CD4-positive, alpha-beta T cell (primary cell): ENCODE data around the gene CFAP161. TPM values are rescaled to one million over a fixed set of nuclear protein-coding genes. Genes with fewer than 3 reads are reported as not detected.
"Not testable (repeated sequence)": the region's sequence is repeated elsewhere in the genome, so short reads cannot be mapped to it uniquely, and the experiment has no call there.

Source experiments
- ATAC-seq: fragments of 200-7000 bp; cut with Tn5 transposase; one replicate; pipeline ENCODE4 v1.10.0; 2022; ENCODE audit warnings: mild to moderate bottlenecking; ENCODE audit not compliant: poor library complexity
- CTCF ChIA-PET: fragments of 350-600 bp; sonication (Branson Sonifier 250); formaldehyde crosslinking; loops from one replicate; lab custom pipeline; 2021; ENCODE audit warnings: antibody characterized with exemption, inconsistent platforms; lab: Charles Lee
- POLR2A ChIA-PET: fragments of 350-600 bp; sonication (Branson Sonifier 250); formaldehyde crosslinking; loops from one replicate; lab custom pipeline; 2021; ENCODE audit warnings: antibody characterized with exemption, inconsistent platforms; lab: Charles Lee
- DNase-seq, 14 experiments: peaks; one replicate each; pipeline ENCODE4 v3.0.0-alpha.2; 2013 to 2020; ENCODE audit warnings: mixed read lengths in 2 of 14
- H3K27ac ChIP-seq, 2 donors: one replicate each; pipeline versions ENCODE4 v1.5.1 to v1.7.0; 2013; ENCODE audit warnings: low read length in 2 of 2, low read depth in 1 of 2, mild to moderate bottlenecking in 1 of 2
- H3K27me3 ChIP-seq, 2 experiments: 1 replicate in 1 of 2; 2 replicates in 1 of 2; pipeline versions ENCODE4 v1.6.1 to v1.7.0; 2013; ENCODE audit warnings: low read length in 2 of 2, control low read depth in 1 of 2, mild to moderate bottlenecking in 1 of 2, moderate library complexity in 1 of 2; ENCODE audit not compliant: insufficient read depth in 2 of 2, control insufficient read depth in 1 of 2
- H3K36me3 ChIP-seq: one replicate; pipeline ENCODE4 v1.6.1; 2013; ENCODE audit warnings: low read length, control low read depth; ENCODE audit not compliant: insufficient read depth
- H3K4me1 ChIP-seq: one replicate; pipeline ENCODE4 v1.6.1; 2013; ENCODE audit warnings: low read length, control low read depth; ENCODE audit not compliant: insufficient read depth
- H3K4me3 ChIP-seq: one replicate; pipeline ENCODE4 v1.5.1; 2013; ENCODE audit warnings: mild to moderate bottlenecking, low read length, moderate library complexity
- H3K9me3 ChIP-seq, 2 experiments: 1 replicate in 1 of 2; 2 replicates in 1 of 2; pipeline versions ENCODE4 v1.6.1 to v1.7.0; 2013; ENCODE audit warnings: low read length in 2 of 2, mild to moderate bottlenecking in 2 of 2, control low read depth in 1 of 2, moderate library complexity in 1 of 2; ENCODE audit not compliant: control insufficient read depth in 1 of 2, insufficient read depth in 1 of 2
- H3K27ac Mint-ChIP-seq: one replicate; pipeline ENCODE4 v1.8.0; 2020; ENCODE audit warnings: mixed read lengths
- H3K27me3 Mint-ChIP-seq: one replicate; pipeline ENCODE4 v1.8.0; 2021; ENCODE audit warnings: mixed read lengths
- H3K36me3 Mint-ChIP-seq: one replicate; pipeline ENCODE4 v1.8.0; 2021; ENCODE audit warnings: low read depth, mixed read lengths
- H3K4me1 Mint-ChIP-seq: one replicate; pipeline ENCODE4 v1.8.0; 2021; ENCODE audit warnings: low read depth, mixed read lengths
- H3K4me3 Mint-ChIP-seq: one replicate; pipeline ENCODE4 v1.8.0; 2020; ENCODE audit warnings: mild to moderate bottlenecking, mixed read lengths
- H3K9me3 Mint-ChIP-seq: one replicate; pipeline ENCODE4 v1.8.0; 2020; ENCODE audit warnings: mixed read lengths
- intact Hi-C, 2 experiments: fragments of 100-400 bp; cut with DNase I in 1 of 2; cut with micrococcal nuclease in 1 of 2; formaldehyde crosslinking; loops; one replicate each; pipeline versions ENCODE4 v1.15.1 to v1.9.0; 2023 to 2025; cut with DNase I, micrococcal nuclease
- total RNA-seq, 174 experiments: library from RNA in 2 of 174; stranded (reverse) in 2 of 174; gene quantifications; one replicate each; pipeline ENCODE4 v1.2.3 and lab custom pipeline; 2021 to 2026
- TF ChIP-seq, protein P1 (sequence below): fragments of 200-600 bp; IDR thresholded peaks from one replicate; pipeline ENCODE4 v1.8.0; 2022; ENCODE audit warnings: antibody characterized with exemption, mild to moderate bottlenecking

CFAP161 gene
- total RNA-seq, 2 experiments from 2014 or later: not detected

DNA sequence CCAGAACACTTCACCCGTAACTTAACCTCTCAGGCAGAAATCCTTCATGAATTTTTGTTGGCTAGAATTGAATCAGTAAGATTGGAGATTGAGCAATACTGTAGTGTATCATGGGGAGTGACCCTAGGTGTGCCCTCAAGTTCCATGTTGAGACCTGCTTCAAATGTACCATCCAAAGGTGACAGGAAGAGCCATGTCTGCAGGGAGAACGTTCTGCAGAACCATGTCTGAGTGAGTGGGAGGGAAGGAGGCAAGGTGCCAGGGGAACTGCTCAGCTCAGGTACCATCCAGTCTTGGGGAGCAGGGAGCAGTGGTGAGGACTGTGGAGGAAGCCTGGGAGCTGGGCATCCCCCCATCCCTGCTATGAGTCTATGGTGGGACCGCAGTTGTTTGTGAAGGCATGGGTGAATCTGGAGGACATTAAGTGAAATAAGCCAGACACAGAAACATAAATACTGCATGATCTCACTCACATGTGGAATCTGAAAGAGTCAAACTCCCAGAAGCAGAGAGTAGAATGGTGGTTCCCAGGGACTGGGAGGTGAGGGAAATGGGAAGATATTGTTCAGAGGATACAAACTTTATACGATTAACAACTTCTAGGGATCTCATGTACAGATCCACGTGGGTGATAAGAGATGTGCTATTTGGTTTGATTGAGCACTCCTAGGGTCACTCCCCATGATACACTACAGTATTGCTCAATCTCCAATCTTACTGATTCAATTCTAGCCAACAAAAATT lies 23.3 kb downstream of the CFAP161 start:
- no peak overlapping the region for H3K4me3 Mint-ChIP-seq
- H3K36me3 ChIP-seq: no peaks in the 10 kb centered on the region
- H3K27ac ChIP-seq: no peak overlapping the region
- CTCF ChIA-PET: interaction anchor here (3.2 kb wide), 1 partner anchor 109 kb away, joined by 24 read pairs; no protein-coding TSS in a partner anchor
- H3K36me3 Mint-ChIP-seq: no peaks in the 10 kb centered on the region
- peaks cover 0 to 2% of the 10 kb centered on the region in 2 experiments for H3K27me3 ChIP-seq
- no peaks in the 10 kb centered on the region for H3K9me3 ChIP-seq
- H3K27me3 Mint-ChIP-seq: peaks cover 36% of the 10 kb centered on the region
- H3K9me3 Mint-ChIP-seq: no peaks in the 10 kb centered on the region
- TF ChIP-seq, protein P1, sequence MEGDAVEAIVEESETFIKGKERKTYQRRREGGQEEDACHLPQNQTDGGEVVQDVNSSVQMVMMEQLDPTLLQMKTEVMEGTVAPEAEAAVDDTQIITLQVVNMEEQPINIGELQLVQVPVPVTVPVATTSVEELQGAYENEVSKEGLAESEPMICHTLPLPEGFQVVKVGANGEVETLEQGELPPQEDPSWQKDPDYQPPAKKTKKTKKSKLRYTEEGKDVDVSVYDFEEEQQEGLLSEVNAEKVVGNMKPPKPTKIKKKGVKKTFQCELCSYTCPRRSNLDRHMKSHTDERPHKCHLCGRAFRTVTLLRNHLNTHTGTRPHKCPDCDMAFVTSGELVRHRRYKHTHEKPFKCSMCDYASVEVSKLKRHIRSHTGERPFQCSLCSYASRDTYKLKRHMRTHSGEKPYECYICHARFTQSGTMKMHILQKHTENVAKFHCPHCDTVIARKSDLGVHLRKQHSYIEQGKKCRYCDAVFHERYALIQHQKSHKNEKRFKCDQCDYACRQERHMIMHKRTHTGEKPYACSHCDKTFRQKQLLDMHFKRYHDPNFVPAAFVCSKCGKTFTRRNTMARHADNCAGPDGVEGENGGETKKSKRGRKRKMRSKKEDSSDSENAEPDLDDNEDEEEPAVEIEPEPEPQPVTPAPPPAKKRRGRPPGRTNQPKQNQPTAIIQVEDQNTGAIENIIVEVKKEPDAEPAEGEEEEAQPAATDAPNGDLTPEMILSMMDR: no peak
- no peak for ATAC-seq
- intact Hi-C loops: loop anchor here in 1 of 2 experiments (5.0 kb wide), 1 partner anchor 180 kb away; no protein-coding TSS in a partner anchor
- H3K4me3 ChIP-seq: no peak overlapping the region
- peaks cover 16% of the 10 kb centered on the region for H3K4me1 ChIP-seq
- peaks cover 18% of the 10 kb centered on the region for H3K4me1 Mint-ChIP-seq
- POLR2A ChIA-PET: interaction anchor here (0.5 kb wide), 1 partner anchor 169 kb away, joined by 3 read pairs; no protein-coding TSS in a partner anchor
- no peak for DNase-seq
- no peak overlapping the region for H3K27ac Mint-ChIP-seq

DNA sequence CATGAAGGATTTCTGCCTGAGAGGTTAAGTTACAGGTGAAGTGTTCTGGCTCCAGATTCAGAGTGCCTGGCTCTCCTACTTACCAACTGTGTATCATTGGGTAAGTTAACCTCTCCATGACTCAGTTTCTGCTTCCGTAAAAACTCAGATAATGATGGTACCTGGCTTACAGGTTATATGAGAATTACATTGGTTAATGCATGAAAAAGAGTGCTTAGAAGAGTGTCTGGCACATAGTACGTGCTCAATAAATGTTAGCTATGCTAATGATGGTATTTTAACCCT lies 23.8 kb downstream of the CFAP161 start:
- Histone ChIP-seq H3K4me3 (no peak overlapping the region), H3K27me3 (peaks cover 0 to 2% of the 10 kb centered on the region in 2 experiments), H3K4me1 (peaks cover 16% of the 10 kb centered on the region), H3K9me3 (no peaks in the 10 kb centered on the region), H3K27ac (no peak overlapping the region), H3K36me3 (no peaks in the 10 kb centered on the region)
- no peak for DNase-seq
- TF ChIP-seq, protein P1: no peak
- ATAC-seq: no peak
- CTCF ChIA-PET: no interaction called here
- Mint-ChIP-seq H3K27ac (no peak overlapping the region), H3K9me3 (no peaks in the 10 kb centered on the region), H3K36me3 (no peaks in the 10 kb centered on the region), H3K27me3 (peaks cover 39% of the 10 kb centered on the region), H3K4me1 (peaks cover 20% of the 10 kb centered on the region), H3K4me3 (no peak overlapping the region)
- POLR2A ChIA-PET: no interaction called here
- intact Hi-C loops: loop anchor here in 1 of 2 experiments (5.0 kb wide), 1 partner anchor 179 kb away; no protein-coding TSS in a partner anchor

DNA sequence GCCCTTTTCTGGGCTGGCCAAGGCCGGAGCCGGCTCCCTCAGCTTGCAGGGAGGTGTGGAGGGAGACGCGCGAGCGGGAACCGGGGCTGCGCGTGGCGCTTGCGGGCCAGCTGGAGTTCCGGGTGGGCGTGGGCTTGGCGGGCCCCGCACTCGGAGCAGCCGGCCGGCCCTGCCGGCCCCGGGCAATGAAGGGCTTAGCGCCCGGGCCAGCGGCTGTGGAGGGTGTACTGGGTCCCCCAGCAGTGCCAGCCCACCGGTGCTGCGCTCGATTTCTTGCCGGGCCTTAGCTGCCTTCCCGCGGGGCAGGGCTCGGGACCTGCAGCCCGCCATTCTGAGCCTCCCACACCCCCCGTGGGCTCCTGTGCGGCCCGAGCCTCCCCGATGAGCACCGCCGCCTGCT lies 24.5 kb downstream of the CFAP161 start:
- H3K27ac ChIP-seq, H3K27ac Mint-ChIP-seq, H3K27me3 ChIP-seq, H3K4me3 Mint-ChIP-seq, ATAC-seq, POLR2A ChIA-PET, H3K36me3 Mint-ChIP-seq, H3K36me3 ChIP-seq, CTCF ChIA-PET, DNase-seq, H3K9me3 ChIP-seq, H3K9me3 Mint-ChIP-seq, H3K4me3 ChIP-seq: not testable (repeated sequence)
- intact Hi-C loops: loop anchor here in 1 of 2 experiments (5.0 kb wide), 1 partner anchor 179 kb away; no protein-coding TSS in a partner anchor
- H3K4me1 Mint-ChIP-seq: peaks cover 20% of the 10 kb centered on the region
- peaks cover 16% of the 10 kb centered on the region for H3K4me1 ChIP-seq
- peaks cover 39% of the 10 kb centered on the region for H3K27me3 Mint-ChIP-seq
